Keratinocyte (primary cell): ENCODE results near the gene KRTAP4-7. TPM values are rescaled to one million over a fixed set of nuclear protein-coding genes. Genes with fewer than 3 reads are reported as not detected.

Experiments
- DNase-seq: peaks from one replicate; pipeline ENCODE4 v3.0.0-alpha.2; 2011; ENCODE audit warnings: low read depth, missing footprints, low spot score
- FAIRE-seq: peaks from 2 replicates; lab custom pipeline; 2011; peaks lifted over from hg19 to GRCh38; lab: Jason Lieb, UNC
- H2AFZ ChIP-seq: 2 replicates; pipeline ENCODE4 v1.6.0; 2012; ENCODE audit warnings: low read length, control low read depth, inconsistent platforms; ENCODE audit not compliant: control insufficient read depth
- H3K27ac ChIP-seq: 2 replicates; pipeline ENCODE4 v1.5.1; 2011; ENCODE audit warnings: low read length; ENCODE audit not compliant: control insufficient read depth, insufficient read depth
- H3K27me3 ChIP-seq: 3 replicates; pipeline ENCODE4 v1.6.0; 2011; ENCODE audit warnings: low read length; ENCODE audit not compliant: control insufficient read depth, insufficient read depth; ENCODE audit errors: extremely low read depth
- H3K36me3 ChIP-seq, 2 experiments: 2 replicates in 1 of 2; 3 replicates in 1 of 2; pipeline ENCODE4 v1.5.1; 2011; ENCODE audit warnings: low read length in 2 of 2, mild to moderate bottlenecking in 1 of 2; ENCODE audit not compliant: control insufficient read depth in 2 of 2, insufficient read depth in 2 of 2; ENCODE audit errors: extremely low read depth in 1 of 2
- H3K4me1 ChIP-seq: 3 replicates; pipeline ENCODE4 v1.5.1; 2011; ENCODE audit warnings: low read length; ENCODE audit not compliant: control insufficient read depth, insufficient read depth; ENCODE audit errors: extremely low read depth
- H3K4me2 ChIP-seq: 3 replicates; pipeline ENCODE4 v1.6.0; 2011; ENCODE audit warnings: low read depth, low read length; ENCODE audit not compliant: control insufficient read depth, insufficient read depth; ENCODE audit errors: extremely low read depth
- H3K4me3 ChIP-seq, 3 experiments: fragments of 200-600 bp in 1 of 3; sonication (generic) in 1 of 3; 2 replicates in 2 of 3; 3 replicates in 1 of 3; pipeline ENCODE4 v1.5.1; 2011 to 2016; ENCODE audit warnings: low read length in 3 of 3, mild to moderate bottlenecking in 3 of 3, control low read depth in 2 of 3, inconsistent platforms in 1 of 3, low read depth in 1 of 3, mixed read lengths in 1 of 3, mixed run types in 1 of 3, moderate library complexity in 1 of 3; ENCODE audit not compliant: control insufficient read depth in 2 of 3, insufficient read depth in 2 of 3; ENCODE audit errors: extremely low read depth in 1 of 3
- H3K79me2 ChIP-seq: 2 replicates; pipeline ENCODE4 v1.6.0; 2012; ENCODE audit warnings: low read length; ENCODE audit not compliant: control insufficient read depth, insufficient read depth
- H3K9ac ChIP-seq: 3 replicates; pipeline ENCODE4 v1.6.0; 2011; ENCODE audit warnings: low read length; ENCODE audit not compliant: control insufficient read depth, insufficient read depth; ENCODE audit errors: extremely low read depth
- H3K9me1 ChIP-seq: 3 replicates; pipeline ENCODE4 v1.6.0; 2011; ENCODE audit warnings: low read length; ENCODE audit not compliant: control insufficient read depth, insufficient read depth; ENCODE audit errors: extremely low read depth
- H3K9me3 ChIP-seq: 2 replicates; pipeline ENCODE4 v1.5.1; 2012; ENCODE audit warnings: low read depth, low read length; ENCODE audit not compliant: control insufficient read depth
- H4K20me1 ChIP-seq: 3 replicates; pipeline ENCODE4 v1.6.0; 2011; ENCODE audit warnings: low read length; ENCODE audit not compliant: control insufficient read depth, insufficient read depth; ENCODE audit errors: extremely low read depth
- CTCF ChIP-seq, 3 experiments: IDR thresholded peaks in 1 of 3; conservative IDR thresholded peaks in 1 of 3; optimal IDR thresholded peaks in 1 of 3; 2 replicates in 2 of 3; 3 replicates in 1 of 3; pipeline versions ENCODE3 to v1.5.1; 2011; ENCODE audit warnings: low read length in 3 of 3, mild to moderate bottlenecking in 3 of 3, moderate library complexity in 2 of 3, control low read depth in 1 of 3, inconsistent platforms in 1 of 3; ENCODE audit not compliant: insufficient read depth in 2 of 3; ENCODE audit errors: extremely low read depth in 1 of 3
- EZH2 ChIP-seq: IDR thresholded peaks from one replicate; pipeline ENCODE4 v1.6.1; 2012; ENCODE audit warnings: inconsistent platforms, mild to moderate bottlenecking, low read length, moderate library complexity
- dilution Hi-C: fragments of 300-500 bp; cut with MboI; formaldehyde crosslinking; loops from one replicate; pipeline ENCODE4 v1.7.0; 2020; ENCODE audit warnings: low sequenced_read_pairs; ENCODE audit not compliant: extremely low pct_ligation_motif_present
- polyA plus RNA-seq, 5 experiments: library from polyadenylated mRNA; depleted of rRNA in 3 of 5; stranded (reverse) in 3 of 5; stranded (forward) in 1 of 5; unstranded in 1 of 5; fragments of >200 nt; gene quantifications; 1 replicate in 1 of 5; 2 replicates in 3 of 5; 3 replicates in 1 of 5; pipeline versions ENCODE4 v1.2.1 to v1.2.3, GENCODE V29; 2011 to 2012; ENCODE audit warnings: missing spikeins in 2 of 5, low read depth in 1 of 5, low replicate concordance in 1 of 5

KRTAP4-7 gene
- polyA plus RNA-seq, 1 donor (not counting 4 experiments of a cell fraction or from before 2014, with no cell fraction given), result not detected

GRCh38 chr17:41133880-41134735 lies 50.2 kb downstream of the KRTAP4-7 start:
- H3K4me2 ChIP-seq, result no peak overlapping the region
- dilution Hi-C loops, result no loop called here

More at GRCh38 chr17:41133880-41134735, 50.2 kb downstream of the KRTAP4-7 start:
- peak overlapping the region; percentile 1 for H2AFZ ChIP-seq
- H3K27me3 ChIP-seq, result no peaks in the 10 kb centered on the region
- peaks cover 30% of the 10 kb centered on the region for H3K4me1 ChIP-seq
- no peaks in the 10 kb centered on the region for H3K9me1 ChIP-seq
- DNase-seq (no peak), FAIRE-seq (no peak)
- no peaks in the 10 kb centered on the region for H3K79me2 ChIP-seq
- H3K36me3 ChIP-seq, result no peaks in the 10 kb centered on the region
- H3K9me3 ChIP-seq, result no peaks in the 10 kb centered on the region
- no peak overlapping the region for H3K9ac ChIP-seq
- H4K20me1 ChIP-seq, result no peaks in the 10 kb centered on the region
- no peak for TF ChIP-seq CTCF (optimal IDR thresholded peaks at IDR 0.05 in 1 of 3, IDR thresholded peaks at IDR 0.05 in 1 of 3, conservative IDR thresholded peaks at IDR 0.05 in 1 of 3; ENCODE audit: extremely low read depth in 1 of 3, insufficient read depth in 2 of 3, low read length in 3 of 3)
- no peak for TF ChIP-seq EZH2
- H3K4me3 ChIP-seq, result no peak overlapping the region
- H3K27ac ChIP-seq, result no peak overlapping the region

Other genes with a start within 250 kb of the KRTAP4-7 start
- gene KRT12, start 216.9 kb upstream of the KRTAP4-7 start, polyA plus RNA-seq, result not detected in 3 replicates
- gene KRT20, start 198.9 kb upstream of the KRTAP4-7 start, polyA plus RNA-seq, result not detected in 3 replicates
- gene KRT23, start 146.5 kb upstream of the KRTAP4-7 start, polyA plus RNA-seq, result 8.2 to 14.4 TPM (median 9.3 TPM) in 3 replicates
- gene KRT39, start 117.2 kb upstream of the KRTAP4-7 start, polyA plus RNA-seq, result 0.05 TPM in 1 of 3 replicates, not detected in the others
- gene KRT40, start 99.8 kb upstream of the KRTAP4-7 start, polyA plus RNA-seq, result 0.03 TPM in 2 of 3 replicates, not detected in the other
- gene KRTAP3-3, start 90.0 kb upstream of the KRTAP4-7 start, polyA plus RNA-seq, result not detected in 3 replicates
- not detected in 3 replicates for gene KRTAP3-2, start 84.2 kb upstream of the KRTAP4-7 start, polyA plus RNA-seq
- gene KRTAP3-1, start 75.0 kb upstream of the KRTAP4-7 start, polyA plus RNA-seq, result not detected in 3 replicates
- gene KRTAP1-5, start 56.9 kb upstream of the KRTAP4-7 start, polyA plus RNA-seq, result 0.05 to 0.23 TPM (median 0.08 TPM) in 3 replicates
- not detected in 3 replicates for gene KRTAP1-4, start 54.0 kb upstream of the KRTAP4-7 start, polyA plus RNA-seq
- not detected in 3 replicates for gene KRTAP1-3, start 49.3 kb upstream of the KRTAP4-7 start, polyA plus RNA-seq
- gene KRTAP1-1, start 42.7 kb upstream of the KRTAP4-7 start, polyA plus RNA-seq, result 0.07 to 0.13 TPM in 2 of 3 replicates, not detected in the other
- not detected in 3 replicates for gene KRTAP2-1, start 36.8 kb upstream of the KRTAP4-7 start, polyA plus RNA-seq
- gene KRTAP2-2, start 28.9 kb upstream of the KRTAP4-7 start, polyA plus RNA-seq, result not detected in 3 replicates
- 8.4 to 21.3 TPM (median 9.0 TPM) in 3 replicates for gene KRTAP2-3, start 24.0 kb upstream of the KRTAP4-7 start, polyA plus RNA-seq
- 0.12 TPM in 1 of 3 replicates, not detected in the others for gene KRTAP2-4, start 18.3 kb upstream of the KRTAP4-7 start, polyA plus RNA-seq
- gene KRTAP4-8, start 14.0 kb downstream of the KRTAP4-7 start, polyA plus RNA-seq, result not detected in 3 replicates
- gene KRTAP4-16, start 18.1 kb downstream of the KRTAP4-7 start, polyA plus RNA-seq, result not detected in 3 replicates
- gene KRTAP4-9, start 21.2 kb downstream of the KRTAP4-7 start, polyA plus RNA-seq, result not detected in 3 replicates
- gene KRTAP4-11, start 34.2 kb downstream of the KRTAP4-7 start, polyA plus RNA-seq, result not detected in 3 replicates
- not detected in 3 replicates for gene KRTAP4-12, start 40.0 kb downstream of the KRTAP4-7 start, polyA plus RNA-seq
- not detected in 3 replicates for gene KRTAP4-6, start 56.4 kb downstream of the KRTAP4-7 start, polyA plus RNA-seq
- gene KRTAP4-5, start 65.7 kb downstream of the KRTAP4-7 start, polyA plus RNA-seq, result not detected in 3 replicates
- not detected in 3 replicates for gene KRTAP4-4, start 76.6 kb downstream of the KRTAP4-7 start, polyA plus RNA-seq
- gene KRTAP4-3, start 84.1 kb downstream of the KRTAP4-7 start, polyA plus RNA-seq, result not detected in 3 replicates
- not detected in 3 replicates for gene KRTAP4-2, start 94.1 kb downstream of the KRTAP4-7 start, polyA plus RNA-seq
- not detected in 3 replicates for gene KRTAP4-1, start 100.8 kb downstream of the KRTAP4-7 start, polyA plus RNA-seq
- not detected in 3 replicates for gene KRTAP9-1, start 105.7 kb downstream of the KRTAP4-7 start, polyA plus RNA-seq
- gene KRTAP9-2, start 142.5 kb downstream of the KRTAP4-7 start, polyA plus RNA-seq, result not detected in 3 replicates
- not detected in 3 replicates for gene KRTAP9-3, start 148.3 kb downstream of the KRTAP4-7 start, polyA plus RNA-seq
- gene KRTAP9-8, start 153.8 kb downstream of the KRTAP4-7 start, polyA plus RNA-seq, result not detected in 3 replicates
- not detected in 3 replicates for gene KRTAP9-4, start 165.5 kb downstream of the KRTAP4-7 start, polyA plus RNA-seq
- gene KRTAP9-9, start 171.2 kb downstream of the KRTAP4-7 start, polyA plus RNA-seq, result not detected in 3 replicates
- gene KRTAP9-6, start 181.2 kb downstream of the KRTAP4-7 start, polyA plus RNA-seq, result not detected in 3 replicates
- gene KRTAP9-7, start 191.5 kb downstream of the KRTAP4-7 start, polyA plus RNA-seq, result not detected in 3 replicates
- gene KRTAP29-1, start 218.7 kb downstream of the KRTAP4-7 start, polyA plus RNA-seq, result not detected in 3 replicates
- gene KRTAP16-1, start 225.2 kb downstream of the KRTAP4-7 start, polyA plus RNA-seq, result not detected in 3 replicates
- not detected in 3 replicates for gene KRTAP17-1, start 231.6 kb downstream of the KRTAP4-7 start, polyA plus RNA-seq